Ishikawa (cell line): ENCODE data around the gene HSFX3.

Experiments
- RAD21 ChIP-seq: IDR thresholded peaks from 2 replicates; pipeline ENCODE4 v1.6.1; 2012; ENCODE audit warnings: low read depth
- TCF12 ChIP-seq: IDR thresholded peaks from 2 replicates; pipeline ENCODE4 v1.6.1; 2012; ENCODE audit warnings: low read depth
- YY1 ChIP-seq: IDR thresholded peaks from 2 replicates; pipeline ENCODE4 v1.6.1; 2012; ENCODE audit warnings: low read depth

HSFX3 gene

GRCh38 chrX:149499766-149500165 lies 50.0 kb downstream of the HSFX3 start:
- no peak for TF ChIP-seq YY1

- TF ChIP-seq TCF12 (no peak), RAD21 (no peak)
Measured at GRCh38 chrX:149498767-149499166, 51.0 kb downstream of the HSFX3 start.
